ENCODE measurements around the gene DOCK10.

The DOCK10 gene

GRCh38 chr2:224753743-224754540, 288.3 kb downstream of the DOCK10 start:
- DNase-seq: no peak

DNA sequence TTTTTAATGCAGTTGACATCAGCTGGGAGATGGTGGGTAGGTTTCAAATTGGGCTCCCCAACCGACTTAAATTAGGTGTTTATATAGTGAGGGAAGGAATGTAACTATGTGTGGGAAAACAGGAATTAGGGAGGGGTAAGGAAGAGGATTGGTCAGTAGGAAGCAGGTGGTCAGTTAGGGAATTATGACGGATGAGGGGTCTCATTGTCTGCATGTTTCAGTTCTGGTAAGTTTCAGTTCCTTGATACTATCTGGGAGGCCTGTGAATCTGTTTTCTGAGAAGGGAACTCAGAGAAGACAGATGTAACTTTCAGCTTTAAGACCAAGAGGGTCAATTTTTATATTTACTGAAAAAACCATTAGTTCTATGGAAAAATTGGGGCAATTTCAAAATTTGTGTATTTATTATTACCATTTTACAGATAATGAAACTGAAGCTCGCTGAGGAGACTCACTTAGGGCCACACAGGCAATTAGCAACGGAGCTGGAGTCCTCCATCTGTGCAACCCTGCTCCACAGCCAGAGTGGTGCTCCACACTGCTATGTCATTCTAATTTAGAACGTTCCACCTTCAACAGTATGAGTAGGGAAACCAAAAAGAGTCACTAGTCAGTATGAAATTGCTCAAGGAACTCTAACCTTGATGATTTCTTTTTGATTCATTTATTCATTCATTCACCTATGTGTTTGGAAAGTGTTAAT, 290.1 kb downstream of the DOCK10 start:
- DNase-seq: no peak

GRCh38 chr2:224749136-224749535, 293.1 kb downstream of the DOCK10 start:
- no peak for DNase-seq

DNA sequence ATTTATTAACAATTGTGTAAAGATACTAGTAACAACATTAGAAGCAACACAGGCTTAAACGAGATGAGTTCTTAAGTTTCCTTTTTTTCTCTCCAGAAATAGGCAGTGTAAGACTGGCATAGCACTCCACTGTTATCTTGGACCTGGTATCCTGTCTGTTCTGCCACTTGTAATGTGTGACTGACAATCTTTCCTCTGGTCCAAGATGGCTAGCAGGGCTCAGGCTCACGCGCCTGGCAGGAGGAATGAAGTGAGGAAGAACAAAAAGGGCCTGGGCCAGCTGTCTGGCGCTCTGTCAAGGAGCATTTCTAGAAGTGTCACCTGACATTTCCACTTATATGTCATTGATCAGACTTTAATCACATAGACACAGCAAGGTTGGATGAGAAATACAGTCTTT, 294.5 kb downstream of the DOCK10 start:
- DNase-seq: no peak

- no peak for DNase-seq
These were observed 306.0 kb downstream of the DOCK10 start for GRCh38 chr2:224736227-224736626.

GRCh38 chr2:224734949-224735348, 307.3 kb downstream of the DOCK10 start:
- no peak for DNase-seq

- no peak for DNase-seq
These were observed 310.6 kb downstream of the DOCK10 start for GRCh38 chr2:224731665-224732064.

GRCh38 chr2:224729435-224729834, 312.8 kb downstream of the DOCK10 start:
- no peak for DNase-seq

DNA sequence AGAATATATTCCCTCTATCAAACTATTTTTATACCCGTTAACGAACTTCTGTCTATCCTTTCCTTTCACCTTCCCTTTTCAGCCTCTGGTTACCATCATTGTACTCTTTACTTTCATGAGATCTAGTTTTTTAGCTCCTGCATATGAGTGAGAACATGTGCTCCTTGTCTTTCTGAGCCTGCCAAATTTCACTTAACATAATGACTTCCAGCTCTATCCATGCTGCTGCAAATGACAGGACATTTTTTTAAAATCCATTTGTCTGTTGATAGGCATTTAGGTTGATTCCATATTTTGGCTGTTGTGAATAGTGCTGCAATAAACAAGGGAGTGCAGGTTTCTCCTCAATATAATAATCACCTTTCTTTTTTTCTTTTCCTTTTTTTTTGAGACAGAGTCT, 317.9 kb downstream of the DOCK10 start:
- no peak for DNase-seq

- no peak for DNase-seq
These were observed 318.6 kb downstream of the DOCK10 start for GRCh38 chr2:224723586-224724217.

DNA sequence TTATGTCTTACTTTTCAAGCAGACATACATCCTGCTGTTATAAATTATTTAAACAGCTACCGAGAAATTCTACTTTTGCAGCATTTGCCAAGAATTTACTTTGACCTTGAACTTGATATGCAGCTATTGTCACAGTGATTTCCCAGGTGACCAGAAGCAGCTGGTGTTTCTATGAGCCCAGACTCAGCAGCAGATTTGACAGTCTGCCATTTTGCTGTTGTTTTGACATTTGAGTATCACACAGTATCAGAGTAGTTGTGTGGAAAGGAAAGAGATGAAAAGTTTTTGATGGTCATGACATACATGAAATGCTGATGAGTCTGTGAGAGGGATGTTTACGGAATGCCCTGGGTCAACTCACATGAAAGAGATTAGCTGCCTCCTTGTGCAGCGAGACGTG, 319.5 kb downstream of the DOCK10 start:
- DNase-seq: no peak

- no peak for DNase-seq
These were observed 320.0 kb downstream of the DOCK10 start for GRCh38 chr2:224722250-224722649.

DNA sequence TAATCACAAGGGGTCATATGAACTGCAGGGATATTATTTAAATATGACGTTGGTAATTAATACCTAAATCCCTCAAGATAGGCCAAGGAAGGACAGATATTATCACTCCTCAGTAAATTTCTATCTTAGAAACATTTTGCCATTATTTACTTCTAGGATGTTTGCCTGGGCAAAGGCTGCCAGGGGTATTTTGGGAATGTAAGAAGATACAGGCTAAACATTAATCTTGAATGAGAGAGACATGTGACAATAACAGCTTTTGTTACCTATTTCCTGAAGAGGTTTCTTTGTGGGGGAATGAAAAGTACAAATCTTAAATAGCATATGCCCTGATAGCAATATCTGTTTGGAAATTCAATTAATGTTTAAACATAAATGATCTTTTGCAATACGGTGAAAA, 325.3 kb downstream of the DOCK10 start:
- DNase-seq: no peak

- no peak for DNase-seq
These were observed 326.1 kb downstream of the DOCK10 start, which contains the start of gene CCDC195 for GRCh38 chr2:224716201-224716600. TSS of gene CCDC195 (minus strand) at chr2:224716365. CDS start at chr2:224716365, 0 bp downstream.
